HepG2 (cell line): ENCODE measurements around the gene ARHGAP30. TPM values are rescaled to one million over a fixed set of nuclear protein-coding genes. Genes with fewer than 3 reads are reported as not detected.

Experiments
- ATF7 ChIP-seq, 2 experiments: fragments of 450-650 bp in 1 of 2; sonication (generic) in 1 of 2; formaldehyde crosslinking in 1 of 2; IDR thresholded peaks; 2 replicates each; pipeline versions ENCODE4 v1.4.0 to v1.6.1; 2016 to 2020; ENCODE audit warnings: antibody characterized with exemption in 1 of 2, mild to moderate bottlenecking in 1 of 2, missing genetic modification reagents in 1 of 2
- KMT2B ChIP-seq: IDR thresholded peaks from 2 replicates; pipeline ENCODE4 v1.6.1; 2016; ENCODE audit warnings: missing genetic modification reagents, missing compliant biosample characterization
- MTA1 ChIP-seq: sonication (generic); formaldehyde crosslinking; IDR thresholded peaks from 2 replicates; pipeline ENCODE4 v1.4.0; 2020; ENCODE audit warnings: missing genetic modification reagents, mild to moderate bottlenecking, borderline replicate concordance
- MXD3 ChIP-seq: IDR thresholded peaks from 2 replicates; pipeline ENCODE4 v1.6.1; 2016; ENCODE audit warnings: mild to moderate bottlenecking, missing biosample characterization, missing genetic modification reagents
- NFAT5 ChIP-seq: sonication (generic); formaldehyde crosslinking; IDR thresholded peaks from 2 replicates; pipeline ENCODE4 v1.4.0; 2020; ENCODE audit warnings: missing genetic modification reagents
- POLR2A ChIP-seq, 2 experiments: IDR thresholded peaks; 2 replicates each; pipeline ENCODE4 v1.6.1; 2011; ENCODE audit warnings: low read depth in 2 of 2, low read length in 2 of 2, mild to moderate bottlenecking in 1 of 2, moderate library complexity in 1 of 2; ENCODE audit not compliant: insufficient read depth in 1 of 2
- PRPF4 ChIP-seq: fragments of 200-400 bp; formaldehyde crosslinking; IDR thresholded peaks from 2 replicates; pipeline ENCODE4 v1.6.1; 2016; ENCODE audit warnings: low read length, low read depth; ENCODE audit not compliant: poor library complexity, severe bottlenecking
- SOX6 ChIP-seq, 2 experiments: fragments of 450-650 bp in 1 of 2; sonication (generic) in 1 of 2; formaldehyde crosslinking in 1 of 2; IDR thresholded peaks; 2 replicates each; pipeline versions ENCODE4 v1.4.0 to v1.6.1; 2017 to 2020; ENCODE audit warnings: antibody characterized with exemption in 1 of 2, mild to moderate bottlenecking in 1 of 2, missing genetic modification reagents in 1 of 2
- TFDP1 ChIP-seq: IDR thresholded peaks from 2 replicates; pipeline ENCODE4 v1.6.1; 2016; ENCODE audit warnings: missing compliant biosample characterization, missing genetic modification reagents, borderline replicate concordance
- ZNF326 ChIP-seq: sonication (generic); formaldehyde crosslinking; IDR thresholded peaks from 2 replicates; pipeline ENCODE4 v1.4.0; 2020; ENCODE audit warnings: missing genetic modification reagents, borderline replicate concordance
- ZNF704 ChIP-seq: sonication (generic); formaldehyde crosslinking; IDR thresholded peaks from 2 replicates; pipeline ENCODE4 v1.8.1; 2023; ENCODE audit warnings: mild to moderate bottlenecking, inconsistent platforms, moderate library complexity, missing genetic modification reagents, borderline replicate concordance
- ZNF724P ChIP-seq: sonication (generic); formaldehyde crosslinking; IDR thresholded peaks from 2 replicates; pipeline ENCODE4 v1.8.0; 2022; ENCODE audit warnings: missing genetic modification reagents, borderline replicate concordance
- polyA plus RNA-seq, 8 experiments: library from polyadenylated mRNA; depleted of rRNA in 3 of 8; stranded (reverse) in 7 of 8; unstranded in 1 of 8; fragments of >200 nt; fragmentation: Illumina TruSeq in 4 of 8; extraction: Trizol in 4 of 8; gene quantifications; 2 replicates each; pipeline versions ENCODE4 v1.2.1 to v1.2.3, GENCODE V29; 2011 to 2016; ENCODE audit warnings: low read depth in 4 of 8, missing spikeins in 1 of 8, mixed read lengths in 1 of 8; ENCODE audit not compliant: insufficient read depth in 1 of 8
- total RNA-seq, 5 experiments: library from RNA; depleted of rRNA; stranded (reverse); fragments of >200 nt; fragmentation: Illumina TruSeq; extraction: Trizol; gene quantifications; 2 replicates each; pipeline ENCODE4 v1.2.3, GENCODE V29; 2016; ENCODE audit warnings: low read depth in 1 of 5

Gene ARHGAP30
- total and polyA plus RNA-seq, 2 of the 13 experiments (the other 11 are each of a cell fraction or from before 2014, with no cell fraction given): 0.13 to 0.20 TPM

- TF ChIP-seq TFDP1 (no peak), MTA1 (CRISPR knock-in tag) (no peak), ATF7 (IDR thresholded peaks at IDR 0.05) (no peak), ATF7 (CRISPR knock-in tag; IDR thresholded peaks at IDR 0.05) (no peak; the same call in 1 of the 2 replicates), POLR2A (IDR thresholded peaks at IDR 0.05; ENCODE audit: insufficient read depth in 1 of 2, low read depth in 2 of 2, low read length in 2 of 2) (peak in 1 of 2 experiments; percentile 45; a peak in 2 of 4 replicates), NFAT5 (CRISPR knock-in tag) (peak; percentile 32; the same call in 1 of the 2 replicates), PRPF4 (peak; percentile 55), KMT2B (CRISPR knock-in tag) (peak; percentile 35; the same call in 1 of the 2 replicates), ZNF704 (CRISPR knock-in tag) (peak; percentile 84; the same call in 1 of the 2 replicates), ZNF724P (peak; percentile 76; the same call in 1 of the 2 replicates), SOX6 (IDR thresholded peaks at IDR 0.05) (no peak), SOX6 (CRISPR knock-in tag; IDR thresholded peaks at IDR 0.05) (no peak; the same call in 1 of the 2 replicates), ZNF326 (no peak), MXD3 (0 out of 2 replicates have a peak, but pooled peaks have one; percentile 15)
These were observed 49.1 kb downstream of the ARHGAP30 start, which contains the start of gene F11R (continued) for GRCh38 chr1:161020509-161021164.
